ENCODE data around the gene KDM4C. TPM values are rescaled to one million over a fixed set of nuclear protein-coding genes. Genes with fewer than 3 reads are reported as not detected.

The KDM4C gene
- total RNA-seq, 1 experiment from 2014 or later = 7.1 TPM

GRCh38 chr9:6833518-6834192, 75.9 kb downstream of the KDM4C start:
- no peak for ATAC-seq
- BruUV-seq (replicated peaks) = no TSS peak
- ChIA-PET POLR2A (no interaction called here), CTCF (no interaction called here)
- no peaks in the 10 kb centered on the region for H3K27me3 ChIP-seq (ENCODE audit: control insufficient read depth, insufficient read depth, low read length)
- H3K36me3 ChIP-seq (ENCODE audit: control insufficient read depth, insufficient read depth, low read length) = no peaks in the 10 kb centered on the region
- no peaks in the 10 kb centered on the region for H3K9me3 ChIP-seq (ENCODE audit: control insufficient read depth, insufficient read depth, low read depth, low read length)
- intact Hi-C loops (cut with micrococcal nuclease; ENCODE audit: unreplicated experiment) = no loop called here
- DNase-seq (ENCODE audit: low read depth, low spot score) = no peak
- in situ Hi-C loops (cut with HindIII; ENCODE audit: low pct_unique_long_range_greater_than_20kb, low sequenced_read_pairs) = no loop called here
- no peaks in the 10 kb centered on the region for H3K4me1 ChIP-seq (ENCODE audit: control insufficient read depth, insufficient read depth, low read length)
- TF ChIP-seq SIN3A (IDR thresholded peaks at IDR 0.05; ENCODE audit: borderline replicate concordance, insufficient read depth, low read depth, low read length) = no peak
- TF ChIP-seq TCF7L2 (IDR thresholded peaks at IDR 0.05; ENCODE audit: low read depth, low read length) = no peak
- no peak for TF ChIP-seq POLR2AphosphoS5 (IDR thresholded peaks at IDR 0.05; ENCODE audit: low read depth, low read length)
- TF ChIP-seq REST (IDR thresholded peaks at IDR 0.05; ENCODE audit: insufficient read depth in 1 of 2, low read depth in 2 of 2, low read length in 1 of 2) = no peak
- TF ChIP-seq CTCF (IDR thresholded peaks at IDR 0.05) = no peak
- no peak overlapping the region for H3K27ac ChIP-seq (ENCODE audit: low read length)
- H3K4me3 ChIP-seq (ENCODE audit: low read depth in 2 of 2, low read length in 2 of 2) = no peak overlapping the region

DNA sequence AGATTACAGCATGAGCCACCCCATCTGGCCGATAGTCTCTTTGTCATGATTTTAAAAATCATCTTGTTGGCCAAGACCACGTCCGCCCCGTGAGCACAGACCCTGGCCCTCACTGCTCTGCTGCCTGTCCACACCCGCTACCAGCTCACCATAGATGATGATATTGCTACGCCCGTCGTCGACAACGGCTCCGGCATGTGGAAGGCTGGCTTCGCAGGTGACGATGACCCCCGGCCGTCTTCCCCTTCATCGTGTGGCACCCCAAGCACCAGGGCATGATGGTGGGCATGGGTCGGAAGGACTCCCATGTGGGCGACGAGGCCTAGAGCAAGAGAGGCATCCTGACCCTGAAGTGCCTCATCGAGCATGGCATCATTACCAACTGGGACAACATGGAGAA, 76.5 kb downstream of the KDM4C start:
- ATAC-seq (no peak), DNase-seq (ENCODE audit: low read depth, low spot score) (no peak)
- intact Hi-C loops (cut with micrococcal nuclease; ENCODE audit: unreplicated experiment) = no loop called here
- in situ Hi-C loops (cut with HindIII; ENCODE audit: low pct_unique_long_range_greater_than_20kb, low sequenced_read_pairs) = no loop called here
- H3K27ac ChIP-seq (ENCODE audit: low read length) = no peak overlapping the region
- ChIA-PET CTCF (no interaction called here), POLR2A (no interaction called here)
- BruUV-seq (replicated peaks) = no TSS peak
- H3K9me3 ChIP-seq (ENCODE audit: control insufficient read depth, insufficient read depth, low read depth, low read length) = no peaks in the 10 kb centered on the region
- no peak overlapping the region for H3K4me3 ChIP-seq (ENCODE audit: low read depth in 2 of 2, low read length in 2 of 2)
- TF ChIP-seq CTCF (IDR thresholded peaks at IDR 0.05) (no peak), REST (IDR thresholded peaks at IDR 0.05; ENCODE audit: insufficient read depth in 1 of 2, low read depth in 2 of 2, low read length in 1 of 2) (no peak), SIN3A (IDR thresholded peaks at IDR 0.05; ENCODE audit: borderline replicate concordance, insufficient read depth, low read depth, low read length) (no peak), TCF7L2 (IDR thresholded peaks at IDR 0.05; ENCODE audit: low read depth, low read length) (no peak), POLR2AphosphoS5 (IDR thresholded peaks at IDR 0.05; ENCODE audit: low read depth, low read length) (no peak)
- H3K27me3 ChIP-seq (ENCODE audit: control insufficient read depth, insufficient read depth, low read length) = no peaks in the 10 kb centered on the region
- H3K36me3 ChIP-seq (ENCODE audit: control insufficient read depth, insufficient read depth, low read length) = no peaks in the 10 kb centered on the region
- no peaks in the 10 kb centered on the region for H3K4me1 ChIP-seq (ENCODE audit: control insufficient read depth, insufficient read depth, low read length)
